NCI-H2171 treated with DMSO at 0.1 percent for 48 hours (cell line): ENCODE measurements around the gene FRY.

ENCODE experiments used
- DNase-seq: peaks from one replicate; lab custom pipeline; 2025; lab: John Stamatoyannopoulos, UW

Gene FRY

DNA sequence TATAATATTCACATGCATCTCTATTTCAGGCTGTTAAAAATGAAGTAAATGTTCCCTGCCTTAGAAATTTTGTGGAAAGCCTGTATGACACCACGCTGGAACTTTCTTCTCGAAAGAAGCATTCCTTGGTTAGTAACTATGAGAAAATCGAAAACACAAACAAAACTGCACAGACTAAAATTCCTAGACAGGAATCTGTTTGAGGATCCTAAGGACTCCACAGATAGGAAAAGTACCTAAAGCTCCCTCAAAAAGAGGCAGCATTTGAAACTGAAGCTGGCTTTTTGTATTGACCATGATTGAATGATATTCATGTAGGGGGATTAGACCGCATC, 103.4 kb downstream of the FRY start:
- no peak for DNase-seq

DNA sequence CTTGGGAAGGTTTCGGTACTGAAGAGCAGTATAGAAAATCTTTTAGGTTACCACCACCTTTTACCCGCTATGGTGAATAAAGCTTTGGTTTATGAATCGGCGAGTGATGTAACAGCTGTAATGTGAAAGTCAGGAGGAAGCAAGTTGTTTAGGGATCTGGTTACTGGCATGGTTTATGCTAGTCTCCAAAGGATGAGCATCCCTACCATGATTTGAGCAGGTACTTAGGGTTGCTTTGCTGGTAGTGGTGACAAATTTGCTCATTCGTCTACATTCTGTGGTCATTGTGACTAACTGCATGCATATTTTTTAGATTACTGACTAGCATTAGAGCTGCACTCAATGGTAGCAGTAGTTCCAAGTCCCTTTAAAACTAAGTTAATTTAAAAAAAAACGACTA, 104.1 kb downstream of the FRY start:
- DNase-seq = no peak

DNA sequence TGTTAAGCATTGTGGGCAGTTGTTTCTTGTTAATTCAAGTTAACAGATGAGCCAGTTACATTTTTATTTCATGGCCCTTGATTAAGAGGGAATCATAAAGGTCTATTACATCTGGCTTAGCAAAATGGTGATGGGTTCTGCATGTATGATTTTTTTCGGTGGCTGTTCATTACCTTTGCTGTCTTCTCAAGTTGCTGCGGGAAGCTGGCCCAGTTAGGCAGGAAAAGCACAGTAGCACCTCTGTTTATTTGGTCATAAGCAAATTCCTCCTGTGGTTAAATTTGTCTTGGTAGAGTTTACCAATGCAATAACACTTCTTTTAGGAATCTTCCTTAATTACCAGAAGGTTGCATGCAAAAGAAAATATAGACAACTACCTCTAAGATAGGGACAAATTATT, 104.5 kb downstream of the FRY start:
- DNase-seq = no peak

DNA sequence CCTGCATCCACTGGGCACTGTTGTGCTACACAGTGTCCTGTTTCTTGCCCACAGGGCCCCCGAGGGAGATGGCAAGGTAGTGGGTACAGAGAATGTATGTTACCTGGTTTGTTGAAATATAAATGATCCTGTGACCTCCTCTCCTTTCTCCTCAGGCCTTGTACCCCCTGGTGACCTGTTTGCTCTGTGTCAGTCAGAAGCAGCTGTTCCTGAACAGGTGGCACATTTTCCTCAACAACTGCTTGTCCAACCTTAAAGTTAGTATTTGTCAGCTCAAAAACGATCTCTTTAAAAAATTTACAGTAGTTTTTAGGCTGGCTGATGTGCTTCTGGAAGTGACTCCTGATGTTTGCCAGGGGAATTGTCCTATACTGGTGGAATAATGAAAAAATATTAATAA, 105.1 kb downstream of the FRY start:
- peak; percentile 20 for DNase-seq

DNA sequence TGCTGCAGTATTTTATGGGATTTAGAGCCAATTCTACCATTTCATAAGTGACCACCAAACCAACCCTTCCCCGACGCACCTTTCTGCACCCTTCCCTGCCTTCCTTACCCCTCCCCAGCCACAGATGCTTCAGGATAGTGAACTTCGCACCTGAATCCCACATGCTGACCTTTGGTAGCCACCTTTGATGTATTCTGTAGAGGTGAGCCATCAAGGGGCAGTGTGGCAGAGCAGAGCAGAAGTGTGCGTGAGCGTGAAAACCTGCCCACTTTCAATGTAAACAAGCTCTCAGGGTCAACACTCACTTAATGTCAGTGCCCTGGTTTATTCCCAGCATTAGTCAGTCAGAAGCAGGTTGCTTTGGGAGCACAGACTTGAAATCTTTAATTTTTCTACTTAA, 107.7 kb downstream of the FRY start:
- DNase-seq = no peak

DNA sequence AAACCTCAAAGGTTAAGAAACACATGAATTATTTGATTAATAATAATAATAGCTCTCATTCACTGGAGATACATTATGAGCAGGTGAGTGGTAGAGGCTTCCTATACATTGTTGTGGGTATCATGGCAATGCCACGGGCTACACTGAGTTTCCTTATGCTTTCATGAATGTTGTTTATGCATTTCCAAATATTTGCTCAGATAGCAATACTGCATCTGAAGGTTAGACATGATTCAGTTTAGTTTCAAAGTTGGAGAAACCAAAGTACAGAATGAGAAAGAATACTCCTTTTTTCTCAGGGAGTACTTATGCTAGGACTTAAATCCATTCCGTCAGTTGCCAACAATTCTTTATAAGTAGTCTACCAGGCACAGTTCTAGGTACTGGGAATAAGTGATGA, 108.5 kb downstream of the FRY start:
- no peak for DNase-seq

DNA sequence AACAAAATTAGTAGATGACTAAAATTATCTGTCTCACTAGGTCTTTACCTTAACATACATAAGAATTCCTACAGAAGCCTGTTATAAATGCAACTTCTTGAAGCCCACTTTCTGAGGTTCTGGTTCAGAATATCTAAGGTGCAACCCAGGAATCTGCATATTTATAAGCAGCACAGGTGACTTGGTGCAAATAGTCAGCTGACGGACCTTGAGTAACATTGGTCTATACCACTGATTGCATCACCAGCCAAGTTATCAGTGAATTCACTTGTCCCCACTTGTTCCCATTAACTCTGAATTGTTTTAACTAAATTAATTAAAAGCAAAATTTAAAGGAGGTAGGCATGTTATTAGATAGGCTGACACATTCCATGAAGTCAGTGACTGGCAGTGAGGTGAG, 109.9 kb downstream of the FRY start:
- no peak for DNase-seq

DNA sequence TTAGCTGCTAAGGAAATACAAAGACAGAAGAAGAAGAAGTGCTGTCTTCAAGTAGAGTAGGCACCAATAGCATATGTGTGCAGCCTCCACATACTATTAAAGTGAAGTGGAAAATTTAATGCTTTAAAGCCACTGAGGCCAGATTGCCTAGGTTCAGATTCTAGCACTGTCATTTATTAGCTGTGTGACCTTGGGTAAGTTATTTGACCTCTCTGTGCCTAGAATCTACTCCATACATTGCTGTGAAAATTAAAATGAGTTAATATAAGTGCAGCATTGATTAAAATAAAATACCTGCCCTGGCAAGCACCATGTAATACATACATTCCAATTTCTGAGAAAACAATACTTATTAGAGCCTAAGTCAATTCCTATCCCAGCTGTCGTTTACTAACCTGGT, 110.5 kb downstream of the FRY start:
- no peak for DNase-seq

DNA sequence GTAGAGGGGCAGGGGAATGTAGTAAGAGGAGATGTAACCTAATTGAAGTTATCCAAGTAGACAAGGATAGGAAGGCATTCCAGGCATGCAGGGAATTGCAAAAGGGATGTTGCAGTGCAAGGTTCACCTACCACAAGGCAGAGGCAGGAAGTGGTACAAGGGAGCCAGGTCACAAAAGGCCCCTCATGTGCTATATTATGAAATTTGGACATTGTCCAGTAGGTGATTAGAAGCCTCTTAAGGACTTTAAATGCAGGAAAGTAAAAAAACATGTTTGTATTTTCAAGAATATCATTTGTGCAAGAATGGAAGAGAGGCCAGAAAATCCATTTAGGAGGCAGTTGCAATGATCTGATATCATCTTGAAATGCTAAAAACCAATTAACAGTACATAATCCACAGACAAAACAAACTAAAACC, 111.4 kb downstream of the FRY start:
- DNase-seq = no peak

DNA sequence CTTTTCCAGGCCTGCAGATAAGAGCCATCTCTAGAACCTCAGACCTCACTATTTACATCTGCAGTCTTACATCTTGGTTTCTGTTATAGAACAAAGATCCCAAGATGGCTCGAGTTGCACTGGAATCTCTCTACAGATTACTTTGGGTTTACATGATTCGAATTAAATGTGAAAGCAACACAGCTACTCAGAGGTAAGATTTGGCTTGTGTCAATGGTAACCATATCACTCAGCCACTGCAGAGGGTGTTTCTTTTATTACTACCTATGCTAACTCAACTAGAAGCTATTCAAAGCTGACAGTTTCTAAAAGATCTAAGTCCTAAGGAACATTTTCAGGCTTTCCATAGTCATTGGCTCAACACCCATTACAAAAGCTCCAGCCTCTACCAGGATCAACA, 115.6 kb downstream of the FRY start:
- no peak for DNase-seq

DNA sequence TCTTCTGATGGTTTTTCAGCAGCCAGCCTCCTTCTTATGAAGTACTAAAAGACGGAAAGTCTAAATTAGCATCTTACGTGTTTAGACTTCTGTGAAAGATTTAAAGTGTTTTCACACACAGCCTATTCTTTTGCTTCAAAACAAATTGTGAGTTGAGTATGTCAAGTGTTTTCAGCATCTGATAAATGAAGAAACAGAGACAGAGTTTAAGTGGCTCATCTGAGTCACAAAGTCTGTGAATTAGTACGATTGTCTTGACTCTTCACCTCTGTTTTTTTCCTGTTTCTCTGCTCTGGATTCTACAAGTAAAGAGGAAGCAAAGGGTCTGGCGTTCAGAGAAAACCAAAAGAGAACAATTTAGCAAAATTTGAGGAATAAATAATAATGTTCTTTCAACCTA, 116.4 kb downstream of the FRY start:
- no peak for DNase-seq

DNA sequence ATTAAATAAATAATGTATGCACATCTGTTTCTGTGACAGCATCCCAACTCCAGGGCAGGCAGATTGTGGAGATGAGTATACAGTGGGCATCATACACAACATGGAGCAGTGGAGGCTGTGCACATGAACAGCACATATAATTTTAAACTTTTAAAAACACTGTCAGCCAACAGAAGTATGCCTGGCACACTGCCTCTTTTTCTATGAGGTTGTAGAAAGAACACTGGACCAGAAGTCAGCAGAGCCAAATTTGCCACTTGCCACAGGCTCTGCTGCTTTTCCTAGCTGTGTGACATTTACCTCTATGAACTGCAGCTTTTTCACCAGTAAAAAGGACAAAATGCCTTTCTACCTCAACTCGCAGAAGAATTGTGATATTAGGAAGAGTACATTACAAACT, 118.7 kb downstream of the FRY start:
- DNase-seq = no peak

DNA sequence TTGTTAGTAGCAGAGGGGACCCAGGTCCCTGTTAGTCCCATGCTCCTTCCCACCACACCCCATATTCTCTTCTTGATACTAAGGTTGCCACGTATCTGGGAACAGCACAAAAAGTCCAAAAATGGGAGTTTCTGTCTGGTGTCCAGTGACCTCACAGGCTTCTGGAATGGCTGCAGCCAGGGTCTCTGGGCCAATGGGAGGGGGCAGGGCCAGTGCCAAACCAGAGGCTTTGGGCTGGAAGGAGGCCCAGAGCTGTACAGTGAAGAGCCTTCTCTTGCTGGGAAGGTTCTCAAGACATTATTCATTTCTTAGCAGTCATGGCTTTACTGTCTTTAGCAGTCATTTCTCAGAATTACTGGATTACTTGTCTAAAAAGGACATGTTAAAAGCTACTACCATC, 119.2 kb downstream of the FRY start:
- no peak for DNase-seq

DNA sequence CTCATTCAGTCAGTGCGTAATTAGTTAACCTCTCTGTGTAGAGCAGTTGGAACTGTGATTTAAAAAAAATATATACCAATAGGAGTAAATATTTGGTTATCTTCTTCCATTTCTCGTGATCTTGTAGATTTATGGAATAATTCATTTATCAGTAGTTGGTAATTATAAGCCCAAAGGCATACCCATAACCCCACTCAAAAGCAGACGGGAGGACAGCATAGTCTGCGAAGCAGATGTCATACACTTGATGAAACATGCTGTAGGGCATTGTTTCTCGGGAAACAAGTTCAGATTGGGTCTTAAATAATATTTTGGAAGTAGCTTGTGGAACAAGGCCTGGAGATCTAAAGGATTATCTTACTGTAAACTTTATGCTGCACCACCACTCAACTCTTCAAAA, 119.7 kb downstream of the FRY start:
- no peak for DNase-seq

DNA sequence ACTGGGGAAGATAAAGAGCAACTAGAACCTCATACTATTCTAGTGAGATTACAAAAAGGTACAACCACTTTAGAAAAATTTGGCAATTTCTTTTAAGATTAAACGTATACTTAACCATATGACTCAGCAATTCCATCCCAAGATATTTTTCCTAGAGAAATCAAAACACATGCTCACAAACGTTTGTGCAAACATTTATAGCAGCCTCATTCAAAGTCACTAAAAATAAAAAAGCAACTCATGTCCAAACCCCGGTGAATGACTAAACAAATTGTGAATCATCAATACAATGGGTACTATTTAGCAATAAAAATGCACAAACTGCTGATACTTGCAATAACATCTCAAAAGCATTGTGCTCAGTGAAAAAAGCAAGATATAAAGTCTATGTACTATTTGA, 121.5 kb downstream of the FRY start:
- no peak for DNase-seq

DNA sequence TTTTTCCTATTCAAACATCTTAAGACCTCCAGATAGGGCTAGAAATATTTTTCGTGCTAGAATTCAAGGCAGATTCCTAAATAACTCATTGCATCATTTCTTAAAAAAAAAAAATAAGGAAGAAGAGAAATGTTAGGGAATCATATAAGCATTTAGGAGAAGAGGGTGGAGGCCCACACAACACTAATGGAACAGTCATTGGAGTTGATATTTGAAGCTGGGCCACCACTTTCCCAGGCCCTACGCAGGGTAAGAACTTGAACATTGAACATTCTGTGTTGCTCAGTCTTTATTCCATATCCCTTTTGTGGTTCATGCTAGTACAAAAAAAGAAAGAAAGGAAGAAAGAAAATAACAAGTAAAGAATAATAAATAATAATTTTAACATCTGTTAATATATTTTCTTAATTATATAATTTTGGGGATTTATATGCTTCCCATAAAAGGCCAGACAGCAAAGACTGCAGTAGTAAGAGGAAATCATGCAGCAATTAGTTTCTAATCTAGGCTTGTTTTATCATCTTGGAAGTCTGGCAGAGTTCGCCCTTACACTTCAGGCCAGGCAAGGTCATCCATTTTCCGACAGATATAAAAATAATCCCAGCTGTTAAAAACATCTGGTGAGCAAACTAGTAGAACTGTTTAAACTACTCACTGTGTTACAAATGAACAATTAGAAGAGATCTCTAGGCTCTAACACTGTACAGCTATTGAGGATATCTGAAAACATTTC, 127.7 kb downstream of the FRY start:
- DNase-seq = no peak

DNA sequence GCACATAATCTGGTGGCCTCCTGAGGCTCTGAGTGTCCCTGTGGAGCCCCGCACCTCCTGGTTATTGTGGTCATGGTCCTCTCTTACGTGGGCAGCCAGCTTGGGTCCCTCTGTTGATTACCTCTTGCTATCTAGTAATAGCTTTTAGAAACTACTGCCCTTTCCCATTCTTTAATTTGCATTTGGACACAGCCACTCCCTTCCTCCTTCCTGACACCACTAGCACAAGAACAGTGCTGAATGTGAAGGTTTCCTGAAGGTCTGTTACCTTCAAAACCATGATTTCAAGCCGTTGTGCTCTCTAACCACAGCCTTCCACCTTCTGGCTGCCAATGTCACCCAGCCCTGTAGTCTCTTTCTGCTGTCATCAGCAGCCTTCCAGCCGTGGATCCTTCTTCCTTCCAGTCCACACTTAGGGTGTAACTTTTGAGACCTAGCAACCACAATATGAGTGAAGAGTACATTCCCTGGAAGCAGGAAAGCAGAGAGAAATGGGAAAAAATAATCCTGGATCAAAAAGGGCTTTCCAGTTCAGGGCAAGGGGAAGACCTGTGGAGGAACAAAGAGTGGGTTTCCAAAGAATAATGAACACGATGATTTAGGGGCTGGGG, 130.9 kb downstream of the FRY start:
- DNase-seq = no peak

DNA sequence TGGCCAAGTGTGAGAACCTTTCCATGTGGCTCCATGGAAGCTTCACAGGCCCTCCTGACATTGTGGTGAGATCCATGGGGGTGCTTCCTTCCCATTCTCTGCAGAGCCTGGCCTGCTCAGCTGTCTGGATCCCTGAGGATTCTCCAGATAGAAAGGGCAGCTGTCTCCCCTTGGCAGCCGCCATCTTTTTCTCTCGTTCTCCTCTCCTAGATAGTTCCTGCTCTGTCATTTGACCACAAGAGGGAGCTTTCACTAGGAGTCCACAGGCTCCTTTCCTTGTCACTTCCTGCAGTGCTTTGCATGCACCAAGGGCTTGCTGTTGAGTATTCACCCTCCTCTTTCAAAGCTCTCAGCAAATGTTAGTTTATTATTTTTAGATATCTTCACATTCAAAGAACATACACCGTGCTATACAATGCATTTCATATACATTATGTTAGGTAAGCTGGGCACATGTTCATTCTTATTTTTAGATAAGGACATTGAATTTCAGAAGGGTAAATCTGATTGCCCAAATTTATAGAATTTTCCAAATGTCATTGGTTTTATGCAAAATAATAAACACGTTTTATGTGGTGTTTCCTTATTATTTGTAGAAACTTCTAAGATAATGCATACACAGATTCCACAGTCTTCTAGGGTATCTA, 133.2 kb downstream of the FRY start:
- DNase-seq = peak; percentile 71

DNA sequence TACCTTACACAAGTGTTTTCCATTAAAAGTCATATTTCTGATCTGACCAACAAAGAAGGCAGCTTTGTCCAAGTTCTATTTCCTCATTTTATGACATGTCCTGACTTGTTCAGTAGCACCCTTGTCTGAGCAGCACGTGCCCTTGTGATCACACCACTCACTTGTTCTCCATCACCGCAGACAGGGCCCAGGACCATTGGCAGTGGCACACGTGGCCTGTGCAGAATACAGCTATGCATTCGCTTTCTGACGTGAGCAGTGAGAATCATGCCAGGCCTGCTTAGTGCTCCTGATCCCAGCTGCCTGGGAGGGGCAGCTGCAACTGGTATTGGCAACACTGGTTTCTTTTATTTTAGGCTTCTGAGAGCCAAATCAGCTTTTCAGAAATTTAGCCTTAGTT, 134.2 kb downstream of the FRY start:
- DNase-seq = no peak

DNA sequence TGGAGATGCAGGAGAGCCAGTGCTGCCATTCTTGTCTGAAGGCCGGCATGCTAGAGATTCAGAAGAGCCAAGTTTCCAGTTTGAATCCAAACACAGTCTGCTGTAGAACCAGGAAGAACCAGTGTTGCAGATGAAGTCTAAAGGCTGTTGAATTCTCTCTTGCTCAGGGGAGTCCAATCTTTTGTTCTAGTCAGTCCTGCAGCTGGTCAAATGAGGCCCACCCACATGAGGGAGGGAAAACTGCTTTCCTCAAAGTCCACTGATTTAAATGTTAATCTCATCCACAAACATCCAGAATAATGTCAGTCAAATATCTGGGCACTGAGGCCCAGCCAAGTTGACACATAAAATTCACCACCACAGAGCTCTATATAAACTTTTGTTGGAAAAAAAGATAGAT, 136.6 kb downstream of the FRY start:
- no peak for DNase-seq

DNA sequence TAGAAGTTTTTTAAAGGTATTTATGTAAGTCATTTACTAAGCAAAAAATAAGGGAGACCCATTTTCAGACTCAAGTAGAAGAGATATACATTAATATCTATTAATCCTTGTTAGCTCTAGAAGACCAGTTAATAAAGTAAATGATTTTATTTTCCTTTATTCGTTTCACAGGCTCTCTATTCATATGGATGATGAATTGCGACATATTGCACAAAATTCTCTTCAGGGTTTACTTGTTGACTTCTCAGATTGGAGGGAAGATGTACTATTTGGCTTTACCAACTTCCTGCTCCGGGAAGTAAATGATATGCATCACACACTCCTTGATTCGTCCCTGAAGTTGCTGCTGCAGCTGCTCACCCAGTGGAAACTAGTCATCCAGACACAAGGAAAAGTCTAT, 139.3 kb downstream of the FRY start:
- no peak for DNase-seq

DNA sequence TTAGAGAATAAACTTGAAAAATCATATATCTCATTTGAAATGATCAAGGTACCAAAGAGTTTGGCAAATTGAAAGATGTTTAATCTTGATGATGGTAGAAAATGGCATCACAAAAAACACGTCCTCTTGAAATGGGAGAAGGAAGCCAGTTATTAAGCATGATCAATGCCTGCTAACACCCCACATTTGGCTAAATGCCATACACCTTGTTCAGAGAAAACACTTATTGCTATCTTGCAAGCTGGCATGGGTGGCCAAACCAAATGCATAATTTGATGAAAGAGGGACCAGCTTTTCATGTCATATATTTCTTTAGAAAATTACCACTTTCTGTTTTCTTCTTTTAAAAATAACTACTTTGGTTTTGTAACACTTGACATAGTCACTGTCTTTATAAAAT, 142.3 kb downstream of the FRY start:
- DNase-seq = peak; percentile 37

DNA sequence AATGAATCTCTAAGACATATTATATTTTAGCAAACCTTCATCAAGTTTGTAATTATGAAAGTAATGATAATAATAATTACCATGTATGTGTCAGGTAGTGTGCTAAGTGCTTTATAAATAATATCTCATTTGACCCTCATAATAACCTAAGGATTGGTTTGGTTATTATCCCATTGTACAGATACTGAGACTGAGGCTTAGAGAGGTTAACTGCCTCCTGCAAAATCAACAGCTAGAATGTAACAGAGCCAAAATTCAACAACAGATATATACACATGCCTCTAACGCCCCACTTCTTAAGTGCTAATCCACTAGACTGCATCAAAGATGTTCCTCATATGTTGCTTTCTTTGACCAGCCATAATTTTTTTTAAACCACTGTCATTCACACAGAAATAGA, 142.8 kb downstream of the FRY start:
- DNase-seq = no peak

DNA sequence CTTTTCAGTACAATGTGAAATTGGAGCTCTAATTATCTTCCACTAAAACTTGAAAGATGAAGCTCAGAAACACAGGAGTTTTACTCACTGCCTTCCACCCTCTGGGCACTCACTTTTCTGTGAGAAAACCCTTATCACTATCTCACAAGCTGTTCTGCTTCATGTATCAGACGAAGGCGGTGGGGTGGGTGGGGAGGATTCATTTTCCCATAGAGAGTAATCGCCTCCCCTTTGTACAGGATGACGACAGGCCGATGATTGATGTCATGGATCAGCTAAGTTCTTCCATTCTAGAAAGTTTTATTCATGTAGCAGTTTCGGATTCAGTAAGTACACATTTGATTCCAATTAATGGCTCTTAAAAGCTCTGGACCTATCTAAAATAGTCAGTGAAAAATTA, 143.7 kb downstream of the FRY start:
- DNase-seq = peak; percentile 8
